Amygdala (tissue), 56 donors: ENCODE measurements around the gene GJB4.
"Not testable (repeated sequence)": the region's sequence is repeated elsewhere in the genome, so short reads cannot be mapped to it uniquely, and the experiment has no call there.

Source experiments
- DNase-seq, 56 donors: peaks; one replicate each; lab custom pipeline; 2025; lab: John Stamatoyannopoulos, UW

GJB4 gene

GRCh38 chr1:34746101-34746500 is 13.4 kb upstream of the GJB4 start:
- DNase-seq, result no peak

- no peak for DNase-seq
These were observed 12.5 kb upstream of the GJB4 start for GRCh38 chr1:34746785-34747637.

GRCh38 chr1:34747638-34747941 is 11.9 kb upstream of the GJB4 start:
- DNase-seq, result no peak

- no peak for DNase-seq
These were observed 9.5 kb upstream of the GJB4 start for GRCh38 chr1:34749992-34750391.

GRCh38 chr1:34750610-34751009 is 8.9 kb upstream of the GJB4 start:
- peak in 1 of 56 donors; percentile 5 for DNase-seq

- no peak for DNase-seq
These were observed 6.4 kb upstream of the GJB4 start for GRCh38 chr1:34753163-34753562.

- DNase-seq, result peak in 1 of 56 donors; percentile 17
These were observed 4.4 kb upstream of the GJB4 start, which contains the start of gene GJB5 for GRCh38 chr1:34754964-34755637. Gene GJB5, plus strand, starts transcription at chr1:34755047. Its CDS starts 2,284 bp downstream, at chr1:34757331.

GRCh38 chr1:34755961-34756360 is 3.6 kb upstream of the GJB4 start:
- no peak for DNase-seq

GRCh38 chr1:34757386-34757785 is 2.2 kb upstream of the GJB4 start:
- no peak for DNase-seq

- no peak for DNase-seq
These were observed 789 bp upstream of the GJB4 start for GRCh38 chr1:34758751-34759150.

GRCh38 chr1:34761176-34761761 is 1.7 kb downstream of the GJB4 start:
- no peak for DNase-seq

- DNase-seq, result no peak
These were observed 2.3 kb downstream of the GJB4 start for GRCh38 chr1:34761776-34762307.

- DNase-seq, result no peak
These were observed 3.1 kb downstream of the GJB4 start for GRCh38 chr1:34762474-34763141.

GRCh38 chr1:34763142-34763781 is 3.7 kb downstream of the GJB4 start:
- DNase-seq, result no peak

GRCh38 chr1:34768856-34769255 is 9.3 kb downstream of the GJB4 start:
- no peak for DNase-seq

- peak in 23 of 56 donors; percentile 3 to 70 (median 30) for DNase-seq
These were observed 11.5 kb downstream of the GJB4 start for GRCh38 chr1:34770891-34771504.

GRCh38 chr1:34771573-34772371 is 12.2 kb downstream of the GJB4 start:
- DNase-seq, result peak in 5 of 56 donors; percentile 16 to 44 (median 26)

GRCh38 chr1:34773114-34773513 is 13.6 kb downstream of the GJB4 start:
- DNase-seq, result not testable (repeated sequence)

GRCh38 chr1:34774957-34775356 is 15.4 kb downstream of the GJB4 start:
- no peak for DNase-seq
